Measurements from ENCODE around the gene TSEN54. TPM values are rescaled to one million over a fixed set of nuclear protein-coding genes. Genes with fewer than 3 reads are reported as not detected.

Gene TSEN54
- polyA plus RNA-seq, 1 of the 3 experiments (the other 2 are of a cell fraction), result 29.8 TPM

- H3K27me3 ChIP-seq (ENCODE audit: insufficient read depth), result no peaks in the 10 kb centered on the region
- no peaks in the 10 kb centered on the region for H3F3A ChIP-seq (replicated peaks; ENCODE audit: insufficient read depth)
- ChIA-PET POLR2A (no interaction called here), CTCF (interaction anchor here (1.3 to 1.7 kb wide), 3 partner anchors 17 to 176 kb away, joined by 7 to 11 read pairs (median 10); partner anchors contain the start of gene SMIM5)
- H3K4me2 ChIP-seq, result no peak overlapping the region
- H2AFZ ChIP-seq (ENCODE audit: low read depth), result no peak overlapping the region
- H4K20me1 ChIP-seq (ENCODE audit: insufficient read depth), result no peaks in the 10 kb centered on the region
- H3K36me3 ChIP-seq (replicated peaks in 1 of 2; ENCODE audit: control insufficient read depth in 1 of 2, insufficient read depth in 2 of 2, low read length in 1 of 2), result no peaks in the 10 kb centered on the region
- H3K27ac ChIP-seq (ENCODE audit: low read depth in 2 of 2, low read length in 1 of 2), result no peak overlapping the region
- no peak overlapping the region for H3K4me3 ChIP-seq (ENCODE audit: low read depth in 2 of 2, low read length in 1 of 2)
- 95% methylated on average over 16 of the region's 16 CpGs for WGBS (ENCODE audit: low lambda C conversion rate)
- no peak for DNase-seq
- H3K9ac ChIP-seq, result no peak overlapping the region
- no peaks in the 10 kb centered on the region; a peak in 1 of 4 replicates for H3K4me1 ChIP-seq (ENCODE audit: control insufficient read depth in 1 of 2, insufficient read depth in 2 of 2, low read depth in 1 of 2, low read length in 1 of 2)
- no peaks in the 10 kb centered on the region for H3K79me2 ChIP-seq (ENCODE audit: insufficient read depth)
- no peaks in the 10 kb centered on the region for H3K9me3 ChIP-seq
- TF ChIP-seq USF1 (IDR thresholded peaks at IDR 0.05; ENCODE audit: borderline replicate concordance, low read depth) (no peak), NFIC (IDR thresholded peaks at IDR 0.05; ENCODE audit: borderline replicate concordance) (no peak), TEAD4 (IDR thresholded peaks at IDR 0.05; ENCODE audit: borderline replicate concordance, insufficient read depth) (no peak), RCOR1 (IDR thresholded peaks at IDR 0.05; ENCODE audit: low read length) (no peak), CTCF (IDR thresholded peaks at IDR 0.05) (no peak)
- TF ChIP-seq, protein P1, sequence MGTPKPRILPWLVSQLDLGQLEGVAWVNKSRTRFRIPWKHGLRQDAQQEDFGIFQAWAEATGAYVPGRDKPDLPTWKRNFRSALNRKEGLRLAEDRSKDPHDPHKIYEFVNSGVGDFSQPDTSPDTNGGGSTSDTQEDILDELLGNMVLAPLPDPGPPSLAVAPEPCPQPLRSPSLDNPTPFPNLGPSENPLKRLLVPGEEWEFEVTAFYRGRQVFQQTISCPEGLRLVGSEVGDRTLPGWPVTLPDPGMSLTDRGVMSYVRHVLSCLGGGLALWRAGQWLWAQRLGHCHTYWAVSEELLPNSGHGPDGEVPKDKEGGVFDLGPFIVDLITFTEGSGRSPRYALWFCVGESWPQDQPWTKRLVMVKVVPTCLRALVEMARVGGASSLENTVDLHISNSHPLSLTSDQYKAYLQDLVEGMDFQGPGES (IDR thresholded peaks at IDR 0.05; ENCODE audit: low read depth, low read length), result no peak
- H3K9me2 ChIP-seq, result no peaks in the 10 kb centered on the region
Measured at GRCh38 chr17:75571885-75572215, 55.5 kb downstream of the TSEN54 start.

DNA sequence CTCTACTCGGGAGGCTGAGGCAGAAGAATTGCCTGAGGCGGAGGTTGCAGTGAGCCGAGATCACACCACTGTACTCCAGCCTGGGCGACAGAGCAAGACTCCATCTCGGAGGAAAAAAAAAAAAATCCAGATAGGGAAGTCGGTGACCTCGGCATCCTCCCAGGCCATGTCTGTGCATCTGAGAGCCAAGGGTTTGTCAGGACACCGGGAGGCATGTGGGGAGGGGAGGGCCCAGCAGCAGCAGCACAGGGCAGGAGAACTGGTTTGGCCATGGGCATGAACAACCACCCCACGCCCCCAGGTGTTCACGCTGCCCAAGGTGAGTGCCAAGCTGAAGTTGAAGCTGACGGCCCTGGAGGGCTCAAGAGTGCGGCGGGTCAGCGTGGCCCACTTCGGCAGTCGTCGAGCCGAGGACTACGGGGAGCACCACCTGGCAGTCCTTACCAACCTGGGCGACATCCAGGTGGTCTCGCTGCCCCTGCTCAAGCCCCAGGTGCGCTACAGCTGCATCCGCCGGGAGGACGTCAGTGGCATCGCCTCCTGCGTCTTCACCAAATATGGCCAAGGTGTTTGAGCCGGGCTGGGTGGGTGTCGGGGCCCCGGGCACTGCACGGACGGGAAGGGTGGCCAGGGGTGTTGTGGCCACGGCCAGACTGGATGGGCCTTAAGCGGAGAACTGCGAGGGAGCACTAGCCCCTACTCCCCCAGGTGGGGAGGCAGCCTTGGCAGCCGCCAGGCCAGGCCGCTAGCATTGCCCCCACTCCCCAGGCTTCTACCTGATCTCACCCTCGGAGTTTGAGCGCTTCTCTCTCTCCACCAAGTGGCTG lies 56.6 kb downstream of the TSEN54 start:
- 92% methylated on average over 38 of the region's 39 CpGs for WGBS (ENCODE audit: low lambda C conversion rate)
- POLR2A ChIA-PET, result no interaction called here
- H3K4me1 ChIP-seq (ENCODE audit: control insufficient read depth in 1 of 2, insufficient read depth in 2 of 2, low read depth in 1 of 2, low read length in 1 of 2), result no peaks in the 10 kb centered on the region; a peak in 1 of 4 replicates
- no peak overlapping the region for H3K4me3 ChIP-seq (ENCODE audit: low read depth in 2 of 2, low read length in 1 of 2)
- no peaks in the 10 kb centered on the region for H3F3A ChIP-seq (replicated peaks; ENCODE audit: insufficient read depth)
- DNase-seq, result no peak
- no peaks in the 10 kb centered on the region for H3K9me2 ChIP-seq
- H3K27ac ChIP-seq (ENCODE audit: low read depth in 2 of 2, low read length in 1 of 2), result no peak overlapping the region
- CTCF ChIA-PET, result interaction anchor here (0.6 to 1.5 kb wide), 3 partner anchors 16 to 40 kb away, joined by 3 to 4 read pairs (median 3); no protein-coding TSS in a partner anchor
- H3K4me2 ChIP-seq, result no peak overlapping the region
- no peaks in the 10 kb centered on the region for H4K20me1 ChIP-seq (ENCODE audit: insufficient read depth)
- H3K36me3 ChIP-seq (replicated peaks in 1 of 2; ENCODE audit: control insufficient read depth in 1 of 2, insufficient read depth in 2 of 2, low read length in 1 of 2), result no peaks in the 10 kb centered on the region
- no peaks in the 10 kb centered on the region for H3K27me3 ChIP-seq (ENCODE audit: insufficient read depth)
- no peaks in the 10 kb centered on the region for H3K9me3 ChIP-seq
- H3K79me2 ChIP-seq (ENCODE audit: insufficient read depth), result no peaks in the 10 kb centered on the region
- H3K9ac ChIP-seq, result no peak overlapping the region
- H2AFZ ChIP-seq (ENCODE audit: low read depth), result no peak overlapping the region
- no peak for TF ChIP-seq GATA2 (CRISPR knock-in tag; IDR thresholded peaks at IDR 0.05)
- no peak for TF ChIP-seq USF2 (IDR thresholded peaks at IDR 0.05; ENCODE audit: borderline replicate concordance, low read depth, low read length)
- no peak for TF ChIP-seq CTCF (IDR thresholded peaks at IDR 0.05)
- no peak for TF ChIP-seq ELF1 (IDR thresholded peaks at IDR 0.05)
- no peak for TF ChIP-seq SMC3 (IDR thresholded peaks at IDR 0.05; ENCODE audit: low read depth, low read length)
- no peak for TF ChIP-seq RXRA (IDR thresholded peaks at IDR 0.05; ENCODE audit: borderline replicate concordance, low read depth)
- no peak for TF ChIP-seq TAF1 (IDR thresholded peaks at IDR 0.05; ENCODE audit: borderline replicate concordance, low read depth, low read length)
- no peak for TF ChIP-seq RFX5 (IDR thresholded peaks at IDR 0.05; ENCODE audit: low read length)
- TF ChIP-seq CHD2 (IDR thresholded peaks at IDR 0.05; ENCODE audit: low read length, partially characterized antibody), result no peak
- TF ChIP-seq FOSL2 (IDR thresholded peaks at IDR 0.05; ENCODE audit: borderline replicate concordance, low read depth), result no peak
- TF ChIP-seq USF1 (IDR thresholded peaks at IDR 0.05; ENCODE audit: borderline replicate concordance, low read depth), result no peak
- TF ChIP-seq RCOR1 (IDR thresholded peaks at IDR 0.05; ENCODE audit: low read length), result no peak
- TF ChIP-seq NRF1 (IDR thresholded peaks at IDR 0.05; ENCODE audit: low read depth, low read length), result no peak
